ENCODE results near the gene POLR3A. TPM values are rescaled to one million over a fixed set of nuclear protein-coding genes. Genes with fewer than 3 reads are reported as not detected.

The POLR3A gene
- total RNA-seq, 1 donor from 2014 or later, result 27.5 TPM

- no peak overlapping the region for H3K4me3 Mint-ChIP-seq (ENCODE audit: low read depth)
- DNase-seq (ENCODE audit: low spot score, unreplicated experiment), result no peak
- H3K4me1 Mint-ChIP-seq (ENCODE audit: low read depth), result peaks cover 4% of the 10 kb centered on the region
- H3K27me3 Mint-ChIP-seq, result no peaks in the 10 kb centered on the region
- TF ChIP-seq, protein P1, sequence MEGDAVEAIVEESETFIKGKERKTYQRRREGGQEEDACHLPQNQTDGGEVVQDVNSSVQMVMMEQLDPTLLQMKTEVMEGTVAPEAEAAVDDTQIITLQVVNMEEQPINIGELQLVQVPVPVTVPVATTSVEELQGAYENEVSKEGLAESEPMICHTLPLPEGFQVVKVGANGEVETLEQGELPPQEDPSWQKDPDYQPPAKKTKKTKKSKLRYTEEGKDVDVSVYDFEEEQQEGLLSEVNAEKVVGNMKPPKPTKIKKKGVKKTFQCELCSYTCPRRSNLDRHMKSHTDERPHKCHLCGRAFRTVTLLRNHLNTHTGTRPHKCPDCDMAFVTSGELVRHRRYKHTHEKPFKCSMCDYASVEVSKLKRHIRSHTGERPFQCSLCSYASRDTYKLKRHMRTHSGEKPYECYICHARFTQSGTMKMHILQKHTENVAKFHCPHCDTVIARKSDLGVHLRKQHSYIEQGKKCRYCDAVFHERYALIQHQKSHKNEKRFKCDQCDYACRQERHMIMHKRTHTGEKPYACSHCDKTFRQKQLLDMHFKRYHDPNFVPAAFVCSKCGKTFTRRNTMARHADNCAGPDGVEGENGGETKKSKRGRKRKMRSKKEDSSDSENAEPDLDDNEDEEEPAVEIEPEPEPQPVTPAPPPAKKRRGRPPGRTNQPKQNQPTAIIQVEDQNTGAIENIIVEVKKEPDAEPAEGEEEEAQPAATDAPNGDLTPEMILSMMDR (IDR thresholded peaks at IDR 0.05; ENCODE audit: unreplicated experiment), result no peak
- H3K36me3 Mint-ChIP-seq (ENCODE audit: insufficient read depth), result peaks cover 7% of the 10 kb centered on the region
- H3K27ac Mint-ChIP-seq, result no peak overlapping the region
- H3K9me3 Mint-ChIP-seq (ENCODE audit: low read depth), result no peaks in the 10 kb centered on the region
Measured at GRCh38 chr10:78045856-78046255, 16.5 kb upstream of the POLR3A start.

- H3K27me3 Mint-ChIP-seq, result no peaks in the 10 kb centered on the region
- H3K36me3 Mint-ChIP-seq (ENCODE audit: insufficient read depth), result peaks cover 12% of the 10 kb centered on the region
- H3K4me1 Mint-ChIP-seq (ENCODE audit: low read depth), result peaks cover 4% of the 10 kb centered on the region
- H3K27ac Mint-ChIP-seq, result no peak overlapping the region
- DNase-seq (ENCODE audit: low spot score, unreplicated experiment), result no peak
- H3K9me3 Mint-ChIP-seq (ENCODE audit: low read depth), result no peaks in the 10 kb centered on the region
- no peak overlapping the region for H3K4me3 Mint-ChIP-seq (ENCODE audit: low read depth)
- TF ChIP-seq, protein P1 (IDR thresholded peaks at IDR 0.05; ENCODE audit: unreplicated experiment), result no peak
Measured at GRCh38 chr10:78045237-78045636, 15.9 kb upstream of the POLR3A start.

DNA sequence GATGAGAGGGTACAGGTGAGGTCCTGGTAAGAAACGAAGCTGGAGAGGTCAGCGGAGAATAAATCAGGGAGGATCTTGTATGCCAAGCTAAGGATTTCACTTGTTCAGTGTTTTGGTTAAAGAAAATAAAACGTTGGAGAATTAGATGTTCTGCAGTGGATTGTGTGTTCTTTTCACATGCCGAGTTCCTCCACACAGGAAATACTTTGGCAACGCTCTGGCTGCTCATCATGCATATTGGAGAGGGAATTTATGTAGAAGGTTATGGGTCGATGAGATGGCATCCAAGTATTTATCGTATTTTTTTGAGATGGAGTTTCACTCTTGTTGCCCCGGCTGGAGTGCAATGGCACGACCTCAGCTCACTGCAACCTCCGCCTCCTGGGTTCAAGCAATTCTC lies 15.4 kb upstream of the POLR3A start:
- peaks cover 13% of the 10 kb centered on the region for H3K36me3 Mint-ChIP-seq (ENCODE audit: insufficient read depth)
- no peak for DNase-seq (ENCODE audit: low spot score, unreplicated experiment)
- H3K9me3 Mint-ChIP-seq (ENCODE audit: low read depth), result no peaks in the 10 kb centered on the region
- no peak overlapping the region for H3K4me3 Mint-ChIP-seq (ENCODE audit: low read depth)
- H3K4me1 Mint-ChIP-seq (ENCODE audit: low read depth), result peaks cover 5% of the 10 kb centered on the region
- no peak overlapping the region for H3K27ac Mint-ChIP-seq
- H3K27me3 Mint-ChIP-seq, result no peaks in the 10 kb centered on the region
- TF ChIP-seq, protein P1 (IDR thresholded peaks at IDR 0.05; ENCODE audit: unreplicated experiment), result no peak

- no peak overlapping the region for H3K4me3 Mint-ChIP-seq (ENCODE audit: low read depth)
- H3K27ac Mint-ChIP-seq, result no peak overlapping the region
- H3K27me3 Mint-ChIP-seq, result no peaks in the 10 kb centered on the region
- H3K4me1 Mint-ChIP-seq (ENCODE audit: low read depth), result peaks cover 6% of the 10 kb centered on the region
- TF ChIP-seq, protein P1 (IDR thresholded peaks at IDR 0.05; ENCODE audit: unreplicated experiment), result no peak
- no peaks in the 10 kb centered on the region for H3K9me3 Mint-ChIP-seq (ENCODE audit: low read depth)
- peaks cover 16% of the 10 kb centered on the region for H3K36me3 Mint-ChIP-seq (ENCODE audit: insufficient read depth)
- DNase-seq (ENCODE audit: low spot score, unreplicated experiment), result no peak
Measured at GRCh38 chr10:78044179-78044578, 14.9 kb upstream of the POLR3A start.

- no peak overlapping the region for H3K4me3 Mint-ChIP-seq (ENCODE audit: low read depth)
- no peak for DNase-seq (ENCODE audit: low spot score, unreplicated experiment)
- H3K36me3 Mint-ChIP-seq (ENCODE audit: insufficient read depth), result peaks cover 20% of the 10 kb centered on the region
- H3K27me3 Mint-ChIP-seq, result no peaks in the 10 kb centered on the region
- no peaks in the 10 kb centered on the region for H3K9me3 Mint-ChIP-seq (ENCODE audit: low read depth)
- no peak overlapping the region for H3K27ac Mint-ChIP-seq
- TF ChIP-seq, protein P1 (IDR thresholded peaks at IDR 0.05; ENCODE audit: unreplicated experiment), result no peak
- H3K4me1 Mint-ChIP-seq (ENCODE audit: low read depth), result peaks cover 12% of the 10 kb centered on the region
Measured at GRCh38 chr10:78042752-78043104, 13.4 kb upstream of the POLR3A start.

All from progenitor cell of endocrine pancreas (in vitro differentiated cells).